GM10266 (cell line): ENCODE results near the gene ERAP2.
A peak's percentile ranks its signal among the peaks of the same experiment; 100 is the strongest.

Experiments
- DNase-seq: peaks from one replicate; pipeline ENCODE4 v3.0.0; 2012; ENCODE audit errors: extremely low spot score
- TF ChIP-seq, protein P1 (sequence below): IDR thresholded peaks from 2 replicates; pipeline ENCODE4 v1.5.1; 2012; ENCODE audit warnings: mild to moderate bottlenecking, low read depth; ENCODE audit not compliant: control insufficient read depth, insufficient read depth; ENCODE audit errors: missing control alignments

ERAP2 gene

GRCh38 chr5:96896806-96897205 lies 20.5 kb downstream of the ERAP2 start:
- DNase-seq: peak; percentile 53
- TF ChIP-seq, protein P1, sequence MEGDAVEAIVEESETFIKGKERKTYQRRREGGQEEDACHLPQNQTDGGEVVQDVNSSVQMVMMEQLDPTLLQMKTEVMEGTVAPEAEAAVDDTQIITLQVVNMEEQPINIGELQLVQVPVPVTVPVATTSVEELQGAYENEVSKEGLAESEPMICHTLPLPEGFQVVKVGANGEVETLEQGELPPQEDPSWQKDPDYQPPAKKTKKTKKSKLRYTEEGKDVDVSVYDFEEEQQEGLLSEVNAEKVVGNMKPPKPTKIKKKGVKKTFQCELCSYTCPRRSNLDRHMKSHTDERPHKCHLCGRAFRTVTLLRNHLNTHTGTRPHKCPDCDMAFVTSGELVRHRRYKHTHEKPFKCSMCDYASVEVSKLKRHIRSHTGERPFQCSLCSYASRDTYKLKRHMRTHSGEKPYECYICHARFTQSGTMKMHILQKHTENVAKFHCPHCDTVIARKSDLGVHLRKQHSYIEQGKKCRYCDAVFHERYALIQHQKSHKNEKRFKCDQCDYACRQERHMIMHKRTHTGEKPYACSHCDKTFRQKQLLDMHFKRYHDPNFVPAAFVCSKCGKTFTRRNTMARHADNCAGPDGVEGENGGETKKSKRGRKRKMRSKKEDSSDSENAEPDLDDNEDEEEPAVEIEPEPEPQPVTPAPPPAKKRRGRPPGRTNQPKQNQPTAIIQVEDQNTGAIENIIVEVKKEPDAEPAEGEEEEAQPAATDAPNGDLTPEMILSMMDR: no peak

GRCh38 chr5:96901384-96901783 lies 25.1 kb downstream of the ERAP2 start:
- TF ChIP-seq, protein P1: no peak

DNA sequence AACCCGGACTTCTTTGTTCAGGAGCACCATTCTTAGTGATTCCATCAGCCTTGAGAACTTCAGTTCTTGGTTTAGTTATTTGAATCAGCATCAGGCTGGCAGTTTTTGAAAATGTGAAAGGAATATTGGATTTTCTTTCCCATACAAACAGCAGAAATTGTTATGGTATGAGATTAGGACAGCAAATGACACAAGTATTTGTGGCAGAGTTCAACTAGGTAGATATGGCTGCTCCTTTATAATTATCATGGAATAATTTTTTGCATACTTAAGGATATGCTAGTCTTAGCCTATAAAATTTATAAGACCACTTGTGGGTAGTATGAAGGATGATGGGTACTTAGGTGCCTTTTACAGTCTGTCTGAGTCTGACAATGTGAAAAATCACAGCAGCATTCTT lies 25.5 kb downstream of the ERAP2 start:
- TF ChIP-seq, protein P1: no peak
- no peak for DNase-seq

More at GRCh38 chr5:96901384-96901783, 25.1 kb downstream of the ERAP2 start:
- no peak for DNase-seq

DNA sequence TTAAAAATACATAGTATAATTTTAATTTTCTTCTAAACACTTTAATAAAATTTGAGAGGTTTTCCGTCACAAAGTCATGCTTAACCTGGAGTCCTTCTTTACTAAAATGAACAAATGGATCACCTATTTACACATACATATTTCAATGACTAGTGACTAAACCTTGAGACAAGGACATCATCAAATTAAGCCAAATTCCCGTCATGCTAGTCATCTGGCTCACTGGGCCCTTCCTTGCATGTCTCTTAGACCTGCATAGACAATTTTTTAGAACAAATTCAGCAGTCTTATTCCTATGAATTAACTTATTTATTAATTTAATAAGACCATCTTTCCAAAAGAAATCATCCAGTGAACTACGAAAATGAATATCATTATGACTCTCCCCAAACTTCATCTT lies 26.6 kb downstream of the ERAP2 start:
- TF ChIP-seq, protein P1: no peak
- DNase-seq: no peak

GRCh38 chr5:96903300-96903699 lies 27.0 kb downstream of the ERAP2 start:
- DNase-seq: no peak
- TF ChIP-seq, protein P1: no peak

- no peak for DNase-seq
These were observed 28.0 kb downstream of the ERAP2 start for GRCh38 chr5:96904054-96904931.

More at GRCh38 chr5:96904054-96904931, 28.0 kb downstream of the ERAP2 start:
- TF ChIP-seq, protein P1: no peak
